A673 (cell line): ENCODE measurements around the gene MYO1E. TPM values are rescaled to one million over a fixed set of nuclear protein-coding genes. Genes with fewer than 3 reads are reported as not detected.
"Not testable (repeated sequence)": the region's sequence is repeated elsewhere in the genome, so short reads cannot be mapped to it uniquely, and the experiment has no call there.

ENCODE experiments used
- BruUV-seq: library from RNA; stranded (reverse); fragments of 400-500 nt; replicated peaks from 2 replicates; lab custom pipeline; 2021; lab: Mats Ljungman, UMichigan
- CTCF ChIA-PET: fragments of 300-600 bp; sonication (Branson Sonifier 250); formaldehyde crosslinking; loops from one replicate; lab custom pipeline; 2022; ENCODE audit warnings: antibody characterized with exemption; lab: Charles Lee
- POLR2A ChIA-PET: fragments of 300-600 bp; sonication (Branson Sonifier 250); formaldehyde crosslinking; loops from one replicate; lab custom pipeline; 2022; ENCODE audit warnings: antibody characterized with exemption; ENCODE audit not compliant: low non-redundant PET; lab: Charles Lee
- DNase-seq: peaks from one replicate; pipeline ENCODE4 v3.0.0-alpha.2; 2015; ENCODE audit warnings: low spot score
- H3K27ac ChIP-seq: fragments of 200-600 bp; sonication (generic); 2 replicates; pipeline ENCODE4 v1.5.1; 2016; ENCODE audit warnings: mixed run types, low read depth, mild to moderate bottlenecking, mixed read lengths, antibody characterized with exemption, low read length; ENCODE audit not compliant: poor library complexity, severe bottlenecking
- H3K27me3 ChIP-seq: fragments of 200-600 bp; sonication (generic); replicated peaks from 2 replicates; pipeline ENCODE4 v1.6.1; 2017; ENCODE audit warnings: mixed run types, low read depth, mild to moderate bottlenecking, mixed read lengths, antibody characterized with exemption, low read length; ENCODE audit not compliant: insufficient read depth, poor library complexity
- H3K36me3 ChIP-seq: fragments of 200-600 bp; sonication (generic); 2 replicates; pipeline ENCODE4 v1.6.1; 2016; ENCODE audit warnings: mixed run types, mild to moderate bottlenecking, mixed read lengths, antibody characterized with exemption, low read length; ENCODE audit not compliant: insufficient read depth, poor library complexity, severe bottlenecking
- H3K4me1 ChIP-seq: fragments of 200-600 bp; sonication (generic); 2 replicates; pipeline ENCODE4 v1.6.1; 2017; ENCODE audit warnings: mixed run types, mild to moderate bottlenecking, mixed read lengths, antibody characterized with exemption, low read length; ENCODE audit not compliant: insufficient read depth, poor library complexity, severe bottlenecking
- H3K4me3 ChIP-seq: fragments of 200-600 bp; sonication (generic); 2 replicates; pipeline ENCODE4 v1.5.1; 2016; ENCODE audit warnings: low read depth, mixed run types, mild to moderate bottlenecking, mixed read lengths, low read length; ENCODE audit not compliant: poor library complexity, severe bottlenecking
- H3K9me3 ChIP-seq: fragments of 200-600 bp; sonication (generic); 2 replicates; pipeline ENCODE4 v1.6.1; 2016; ENCODE audit warnings: mixed run types, low read depth, mild to moderate bottlenecking, mixed read lengths, antibody characterized with exemption, low read length; ENCODE audit not compliant: poor library complexity, severe bottlenecking
- CTCF ChIP-seq: fragments of 300-800, 200-600 bp; sonication (generic); conservative IDR thresholded peaks from 2 replicates; pipeline ENCODE4 v1.5.1; 2017; ENCODE audit warnings: low read depth, mild to moderate bottlenecking, antibody characterized with exemption, low read length, moderate library complexity, mixed read lengths
- EZH2 ChIP-seq: fragments of 200-600 bp; sonication (generic); IDR thresholded peaks from 2 replicates; pipeline ENCODE4 v1.6.1; 2017; ENCODE audit warnings: borderline replicate concordance, low read depth, mild to moderate bottlenecking, mixed read lengths, antibody characterized with exemption, low read length; ENCODE audit not compliant: poor library complexity, severe bottlenecking
- intact Hi-C: fragments of 100-400 bp; cut with micrococcal nuclease; formaldehyde crosslinking; loops from one replicate; pipeline ENCODE4 v1.10.0; 2022; ENCODE audit not compliant: unreplicated experiment
- total RNA-seq: library from RNA; stranded (reverse); gene quantifications from 2 replicates; pipeline ENCODE4 v1.2.3, GENCODE V29; 2021

The MYO1E gene
- total RNA-seq, 1 experiment from 2014 or later: 7.9 TPM

GRCh38 chr15:59165726-59166125 lies 206.9 kb downstream of the MYO1E start:
- no peaks in the 10 kb centered on the region for H3K4me1 ChIP-seq
- H3K9me3 ChIP-seq: no peaks in the 10 kb centered on the region
- no peaks in the 10 kb centered on the region for H3K36me3 ChIP-seq
- BruUV-seq: no TSS peak
- intact Hi-C loops: no loop called here
- ChIA-PET CTCF (interaction anchor here (0.6 kb wide), 1 partner anchor 1279 kb away, joined by 3 read pairs; no protein-coding TSS in a partner anchor), POLR2A (no interaction called here)
- H3K27ac ChIP-seq: no peak overlapping the region
- H3K27me3 ChIP-seq: no peaks in the 10 kb centered on the region
- TF ChIP-seq EZH2 (no peak), CTCF (no peak)
- DNase-seq: no peak
- H3K4me3 ChIP-seq: no peak overlapping the region

GRCh38 chr15:59162080-59162479 lies 210.6 kb downstream of the MYO1E start:
- H3K27me3 ChIP-seq, BruUV-seq, POLR2A ChIA-PET, H3K4me1 ChIP-seq, DNase-seq, H3K9me3 ChIP-seq, H3K27ac ChIP-seq, H3K4me3 ChIP-seq, H3K36me3 ChIP-seq, intact Hi-C loops: not testable (repeated sequence)
- CTCF ChIA-PET: interaction anchor here (0.5 kb wide), 1 partner anchor 146 kb away, joined by 5 read pairs; no protein-coding TSS in a partner anchor

- ChIA-PET CTCF (no interaction called here), POLR2A (interaction anchor here (0.5 kb wide), 1 partner anchor 933 kb away, joined by 3 read pairs; no protein-coding TSS in a partner anchor)
- Histone ChIP-seq H3K9me3 (no peaks in the 10 kb centered on the region), H3K27me3 (no peaks in the 10 kb centered on the region), H3K4me1 (no peaks in the 10 kb centered on the region), H3K27ac (no peak overlapping the region), H3K4me3 (no peak overlapping the region), H3K36me3 (no peaks in the 10 kb centered on the region)
- intact Hi-C loops: loop anchor here (2.0 kb wide), 1 partner anchor 332 kb away; no protein-coding TSS in a partner anchor
- no TSS peak for BruUV-seq
- DNase-seq: peak; percentile 24
- TF ChIP-seq CTCF (peak; percentile 51), EZH2 (no peak)
Measured at GRCh38 chr15:59160880-59161593, 211.6 kb downstream of the MYO1E start.
